Activated T-helper 1 cell treated with anti-CD3 and anti-CD28 coated beads, Interleukin-12 subunit alpha, Interleukin-12 subunit beta, Interleukin-2, Interleukin-4 antibody, amounts not matched to agents 30 ng/mL and 10 ng/mL and 1 ng/mL, durations not matched to agents 14 hours and 24 hours and 36 hours (primary cell): ENCODE data around the gene RNF224. TPM values are rescaled to one million over a fixed set of nuclear protein-coding genes. Genes with fewer than 3 reads are reported as not detected.
A peak's percentile ranks its signal among the peaks of the same experiment; 100 is the strongest.

Source experiments
- DNase-seq: peaks from one replicate; pipeline ENCODE4 v3.0.0; 2021; ENCODE audit warnings: low spot score
- H3K27ac Mint-ChIP-seq: one replicate; pipeline ENCODE4 v1.8.0; 2021; ENCODE audit warnings: mild to moderate bottlenecking, mixed read lengths
- H3K27me3 Mint-ChIP-seq: one replicate; pipeline ENCODE4 v1.8.0; 2022; ENCODE audit warnings: mild to moderate bottlenecking, moderate library complexity, mixed read lengths; ENCODE audit not compliant: insufficient read depth
- H3K36me3 Mint-ChIP-seq: one replicate; pipeline ENCODE4 v1.8.0; 2021; ENCODE audit warnings: low read depth, mixed read lengths
- H3K4me1 Mint-ChIP-seq: one replicate; pipeline ENCODE4 v1.8.0; 2021; ENCODE audit warnings: low read depth, mixed read lengths
- H3K4me3 Mint-ChIP-seq: one replicate; pipeline ENCODE4 v1.8.0; 2021; ENCODE audit warnings: mild to moderate bottlenecking, moderate library complexity, mixed read lengths
- H3K9me3 Mint-ChIP-seq: one replicate; pipeline ENCODE4 v1.8.0; 2021; ENCODE audit warnings: mixed read lengths
- intact Hi-C: fragments of 100-400 bp; cut with micrococcal nuclease; formaldehyde crosslinking; loops from one replicate; pipeline ENCODE4 v1.15.1; 2024
- total RNA-seq: library from RNA; stranded (reverse); gene quantifications from 2 replicates; pipeline ENCODE4 v1.2.3, GENCODE V29; 2022

The RNF224 gene
- total RNA-seq, 1 donor from 2014 or later, result 0.29 TPM

- intact Hi-C loops, result loop anchor here (1.0 to 2.0 kb wide), 9 partner anchors 12 to 397 kb away; partner anchors contain the start of genes NDOR1, NELFB, TMEM141 and TMEM203
Observed at GRCh38 chr9:137188086-137188489, 39.2 kb upstream of the RNF224 start.

DNA sequence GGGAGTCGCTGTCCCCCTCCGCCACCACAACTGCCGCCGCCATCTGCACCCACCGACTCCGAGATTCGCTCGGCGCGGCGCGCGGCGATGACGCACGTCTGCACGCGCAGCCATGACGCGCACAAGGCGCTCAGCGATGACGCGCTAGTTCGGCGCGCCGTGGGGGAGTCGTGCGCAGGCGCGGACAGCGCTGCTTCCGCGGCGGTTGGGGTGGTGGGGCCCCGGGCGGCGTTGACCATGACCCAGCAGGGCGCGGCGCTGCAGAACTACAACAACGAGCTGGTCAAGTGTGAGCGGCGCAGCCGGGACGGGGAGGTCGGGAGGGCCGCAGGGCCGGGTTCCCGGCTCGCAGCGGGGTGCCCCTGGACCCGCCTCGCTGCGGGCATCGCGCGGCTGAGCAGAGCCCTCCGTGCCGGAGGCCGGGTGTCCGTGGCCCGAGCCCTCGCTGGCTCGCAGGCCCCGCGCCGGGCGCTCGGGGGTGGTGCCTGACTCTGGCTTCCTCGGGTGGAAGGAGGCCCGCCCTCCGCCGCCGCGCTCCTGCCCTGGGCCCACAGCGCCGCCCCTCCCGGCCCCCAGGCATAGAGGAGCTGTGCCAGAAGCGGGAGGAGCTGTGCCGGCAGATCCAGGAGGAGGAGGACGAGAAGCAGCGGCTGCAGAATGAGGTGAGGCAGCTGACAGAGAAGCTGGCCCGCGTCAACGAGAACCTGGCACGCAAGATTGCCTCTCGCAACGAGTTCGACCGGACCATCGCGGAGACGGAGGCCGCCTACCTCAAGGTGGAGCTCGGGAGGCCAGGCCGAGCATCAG, 38.6 kb upstream of the RNF224 start, which contains the start of the genes ANAPC2 and SSNA1:
Gene ANAPC2 (minus strand): TSS at position 71 of the 807 bp plus-strand sequence. CDS start 28 bp downstream, at position 43.
Gene SSNA1 (plus strand): TSS at position 187 of the 807 bp plus-strand sequence. CDS start 51 bp downstream, at position 238.
- H3K36me3 Mint-ChIP-seq, result peaks cover 11% of the 10 kb centered on the region
- H3K9me3 Mint-ChIP-seq, result no peaks in the 10 kb centered on the region
- H3K27me3 Mint-ChIP-seq, result peaks cover 4% of the 10 kb centered on the region
- peak within 1 kb of the TSS; percentile 87 for H3K27ac Mint-ChIP-seq
- peaks cover 24% of the 10 kb centered on the region for H3K4me1 Mint-ChIP-seq
- intact Hi-C loops, result loop anchor here (1.0 to 2.0 kb wide), 11 partner anchors 12 to 397 kb away; partner anchors contain the start of genes DPP7, NDOR1, NELFB and RNF224
- H3K4me3 Mint-ChIP-seq, result peak within 1 kb of the TSS; percentile 97
- peak; percentile 94 for DNase-seq

More at GRCh38 chr9:137188086-137188489, 39.2 kb upstream of the RNF224 start:
- Mint-ChIP-seq H3K9me3 (no peaks in the 10 kb centered on the region), H3K27ac (peak overlapping the region; percentile 86), H3K4me3 (peak overlapping the region; percentile 92), H3K27me3 (peaks cover 4% of the 10 kb centered on the region), H3K4me1 (peaks cover 24% of the 10 kb centered on the region), H3K36me3 (peaks cover 13% of the 10 kb centered on the region)
- no peak for DNase-seq

- Mint-ChIP-seq H3K27ac (peak overlapping the region; percentile 87), H3K4me3 (peak overlapping the region; percentile 97), H3K27me3 (peaks cover 4% of the 10 kb centered on the region), H3K36me3 (peaks cover 5% of the 10 kb centered on the region), H3K9me3 (no peaks in the 10 kb centered on the region), H3K4me1 (peaks cover 24% of the 10 kb centered on the region)
- no peak for DNase-seq
- intact Hi-C loops, result loop anchor here (1.0 to 2.0 kb wide), 3 partner anchors 33 to 75 kb away; partner anchors contain the start of genes DPP7 and RNF224
Observed at GRCh38 chr9:137189297-137190295, 37.7 kb upstream of the RNF224 start.

DNA sequence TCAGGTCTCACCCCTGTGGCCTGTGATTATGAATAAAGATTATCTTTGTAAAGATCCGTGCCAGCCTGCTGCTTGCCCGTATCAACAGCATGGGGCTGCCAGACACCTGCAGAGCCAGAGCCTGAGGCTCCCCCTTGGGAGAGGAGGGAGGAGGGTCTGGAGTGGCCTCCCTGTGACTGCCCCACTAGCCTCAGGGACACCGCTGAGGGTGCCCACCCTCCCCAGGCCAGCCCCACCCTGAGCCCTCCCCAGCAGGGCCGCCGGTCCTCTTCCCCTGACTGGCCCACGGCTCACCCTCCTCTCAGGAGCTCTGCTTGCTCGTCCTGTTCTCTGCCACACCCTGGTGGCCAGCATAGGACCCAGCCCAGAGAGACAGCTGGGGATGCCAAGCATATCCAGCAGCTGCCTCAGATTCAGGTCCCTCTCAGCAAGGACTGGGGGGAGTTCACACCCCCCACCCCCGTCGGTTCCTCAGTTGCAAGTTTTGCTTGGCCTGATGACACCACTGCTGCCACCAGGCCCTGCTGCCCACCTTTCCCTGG, 36.9 kb upstream of the RNF224 start:
- Mint-ChIP-seq H3K9me3 (no peaks in the 10 kb centered on the region), H3K36me3 (peaks cover 5% of the 10 kb centered on the region), H3K27ac (peak overlapping the region; percentile 79), H3K4me1 (peaks cover 24% of the 10 kb centered on the region), H3K27me3 (peaks cover 4% of the 10 kb centered on the region), H3K4me3 (peak overlapping the region; percentile 75)
- DNase-seq, result no peak
- intact Hi-C loops, result no loop called here

GRCh38 chr9:137191245-137191644, 36.1 kb upstream of the RNF224 start:
- DNase-seq, result no peak
- intact Hi-C loops, result no loop called here
- Mint-ChIP-seq H3K9me3 (no peaks in the 10 kb centered on the region), H3K4me3 (peak overlapping the region; percentile 75), H3K27ac (no peak overlapping the region), H3K36me3 (peaks cover 5% of the 10 kb centered on the region), H3K4me1 (peaks cover 24% of the 10 kb centered on the region), H3K27me3 (peaks cover 4% of the 10 kb centered on the region)

DNA sequence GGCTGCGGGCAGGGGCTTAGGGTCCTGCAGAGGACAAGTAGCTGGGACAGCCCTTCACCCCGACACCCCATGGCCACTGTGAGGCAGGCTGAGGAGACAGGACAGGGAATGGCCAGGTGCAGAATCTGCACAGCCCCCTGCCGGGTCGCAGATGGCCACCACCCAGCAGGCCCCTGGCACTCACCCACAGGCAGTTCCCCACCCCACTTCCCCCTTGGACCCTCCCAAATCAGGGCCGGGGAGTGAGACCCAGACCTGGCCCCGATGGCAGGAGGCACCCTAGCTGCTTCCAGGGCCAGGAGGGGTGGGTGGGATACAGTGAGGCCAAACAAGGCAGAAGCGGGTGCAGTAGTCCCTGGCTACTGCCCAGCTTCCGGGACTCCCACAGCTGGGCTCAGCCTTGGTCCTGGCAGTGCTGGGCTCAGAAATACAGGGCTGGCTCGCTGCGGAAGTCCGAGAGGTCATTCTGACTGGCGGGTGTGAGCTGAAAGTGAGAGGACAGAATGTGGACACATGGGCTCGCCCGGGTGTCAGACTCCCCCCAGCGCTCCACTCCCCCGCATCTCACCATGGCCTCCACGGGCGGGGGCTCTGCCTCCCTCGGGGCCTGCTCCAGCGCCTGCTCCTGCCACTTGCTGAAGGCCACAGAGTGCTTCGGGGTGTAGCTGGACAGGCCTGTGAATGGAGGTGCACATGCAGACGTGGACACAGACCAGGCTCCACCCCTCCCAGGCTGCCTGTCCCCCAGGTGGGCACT, 35.4 kb upstream of the RNF224 start:
- Mint-ChIP-seq H3K4me1 (peaks cover 17% of the 10 kb centered on the region), H3K27me3 (peaks cover 4% of the 10 kb centered on the region), H3K4me3 (no peak overlapping the region), H3K36me3 (peaks cover 5% of the 10 kb centered on the region), H3K9me3 (no peaks in the 10 kb centered on the region), H3K27ac (no peak overlapping the region)
- DNase-seq, result no peak
- intact Hi-C loops, result no loop called here

DNA sequence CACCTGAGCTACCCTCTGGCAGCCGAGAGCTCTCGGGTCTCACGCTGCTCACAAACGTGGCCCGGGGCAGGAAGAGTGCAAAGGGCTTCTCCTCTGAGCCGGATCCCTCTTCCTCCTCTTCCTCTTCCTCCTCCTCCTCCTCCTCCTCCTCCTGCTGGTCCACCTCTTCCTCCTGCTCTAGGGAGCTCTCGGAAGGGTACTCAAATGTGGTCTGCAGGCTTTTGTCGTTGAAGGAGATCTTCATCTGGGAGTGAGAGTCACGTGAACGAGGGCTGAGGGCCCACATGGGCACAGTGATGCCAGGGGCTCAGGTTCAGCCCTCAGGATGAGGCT, 34.9 kb upstream of the RNF224 start:
- H3K27ac Mint-ChIP-seq, result no peak overlapping the region
- peaks cover 12% of the 10 kb centered on the region for H3K4me1 Mint-ChIP-seq
- H3K36me3 Mint-ChIP-seq, result peaks cover 5% of the 10 kb centered on the region
- no peaks in the 10 kb centered on the region for H3K9me3 Mint-ChIP-seq
- peaks cover 4% of the 10 kb centered on the region for H3K27me3 Mint-ChIP-seq
- intact Hi-C loops, result no loop called here
- DNase-seq, result no peak
- H3K4me3 Mint-ChIP-seq, result no peak overlapping the region

DNA sequence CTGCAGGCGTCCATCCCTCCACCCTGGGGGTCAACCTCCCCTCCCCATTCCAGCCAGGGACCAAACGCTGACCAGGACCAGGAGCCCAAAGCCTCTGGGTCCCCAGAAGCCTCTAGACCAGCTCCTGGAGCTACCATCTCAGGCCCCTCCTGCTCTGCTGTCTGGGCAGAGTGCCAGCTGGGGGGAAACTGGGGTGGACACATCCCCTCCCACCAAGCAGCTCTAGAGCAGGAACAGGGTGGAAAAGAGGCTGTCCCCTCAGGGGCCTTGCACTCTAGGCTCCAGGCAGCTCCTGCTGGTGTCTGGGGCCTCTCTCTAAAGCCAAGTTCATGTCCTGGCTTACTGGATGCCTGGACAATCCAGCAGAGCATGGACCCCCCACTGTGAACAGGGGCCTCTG, 34.4 kb upstream of the RNF224 start:
- Mint-ChIP-seq H3K4me3 (no peak overlapping the region), H3K4me1 (peaks cover 8% of the 10 kb centered on the region), H3K27ac (no peak overlapping the region), H3K36me3 (peaks cover 5% of the 10 kb centered on the region), H3K27me3 (no peaks in the 10 kb centered on the region), H3K9me3 (no peaks in the 10 kb centered on the region)
- DNase-seq, result no peak
- intact Hi-C loops, result no loop called here

GRCh38 chr9:137193771-137194170, 33.5 kb upstream of the RNF224 start:
- no peak for DNase-seq
- no peak overlapping the region for H3K27ac Mint-ChIP-seq
- no peaks in the 10 kb centered on the region for H3K27me3 Mint-ChIP-seq
- intact Hi-C loops, result no loop called here
- H3K9me3 Mint-ChIP-seq, result no peaks in the 10 kb centered on the region
- peaks cover 8% of the 10 kb centered on the region for H3K4me1 Mint-ChIP-seq
- H3K36me3 Mint-ChIP-seq, result peaks cover 5% of the 10 kb centered on the region
- no peak overlapping the region for H3K4me3 Mint-ChIP-seq

- H3K36me3 Mint-ChIP-seq, result peaks cover 2% of the 10 kb centered on the region
- no peak for DNase-seq
Observed at GRCh38 chr9:137194388-137194787, 32.9 kb upstream of the RNF224 start.

DNA sequence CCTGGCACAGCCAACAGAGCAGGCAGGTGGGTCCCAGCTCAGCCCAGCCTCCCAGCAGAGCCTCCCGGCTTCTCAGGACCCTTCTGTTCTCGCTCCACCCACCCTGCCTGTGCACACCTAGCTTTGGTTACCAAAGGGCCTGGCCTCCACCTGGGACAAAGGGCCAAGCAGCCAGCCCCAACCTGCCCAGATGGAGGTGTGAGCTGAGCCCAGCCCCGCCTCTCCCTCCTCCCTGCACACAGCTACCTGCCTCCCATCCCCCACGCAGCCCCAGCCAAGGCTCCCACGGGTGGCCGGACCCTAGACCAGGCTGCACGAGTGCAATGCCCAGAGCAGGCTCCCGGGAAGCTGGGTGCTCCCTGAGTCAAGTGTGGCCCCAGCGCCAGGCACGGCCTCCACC, 32.4 kb upstream of the RNF224 start:
- H3K9me3 Mint-ChIP-seq, result no peaks in the 10 kb centered on the region
- H3K27me3 Mint-ChIP-seq, result no peaks in the 10 kb centered on the region
- intact Hi-C loops, result no loop called here
- no peak overlapping the region for H3K27ac Mint-ChIP-seq
- DNase-seq, result no peak
- H3K36me3 Mint-ChIP-seq, result peaks cover 2% of the 10 kb centered on the region
- no peaks in the 10 kb centered on the region for H3K4me1 Mint-ChIP-seq
- no peak overlapping the region for H3K4me3 Mint-ChIP-seq

More at GRCh38 chr9:137194388-137194787, 32.9 kb upstream of the RNF224 start:
- intact Hi-C loops, result no loop called here
- Mint-ChIP-seq H3K27me3 (no peaks in the 10 kb centered on the region), H3K9me3 (no peaks in the 10 kb centered on the region), H3K27ac (no peak overlapping the region), H3K4me1 (peaks cover 3% of the 10 kb centered on the region), H3K4me3 (no peak overlapping the region)
